HL-60/S4 treated with phorbol 12-myristate 13-acetate at 8.2 ng/mL for 4 days and 3 days (cell line): Measurements from ENCODE around the gene LDB3.

ENCODE experiments used
- in situ Hi-C: fragments of 300-500 bp; cut with MboI; formaldehyde crosslinking; loops from 2 replicates; pipeline ENCODE4 v1.15.0; 2022; ENCODE audit warnings: low sequenced_read_pairs

The LDB3 gene

GRCh38 chr10:86684331-86685097 is 16.2 kb downstream of the LDB3 start:
- in situ Hi-C loops = loop anchor here (25.0 kb wide), 1 partner anchor 203 kb away; no protein-coding TSS in a partner anchor

- in situ Hi-C loops = loop anchor here (25.0 kb wide), 1 partner anchor 202 kb away; no protein-coding TSS in a partner anchor
Measured at GRCh38 chr10:86685416-86685815, 17.1 kb downstream of the LDB3 start.

- in situ Hi-C loops = loop anchor here (25.0 kb wide), 1 partner anchor 201 kb away; no protein-coding TSS in a partner anchor
Measured at GRCh38 chr10:86685893-86686632, 17.8 kb downstream of the LDB3 start.

- in situ Hi-C loops = loop anchor here (25.0 kb wide), 1 partner anchor 200 kb away; no protein-coding TSS in a partner anchor
Measured at GRCh38 chr10:86686972-86687371, 18.7 kb downstream of the LDB3 start.

GRCh38 chr10:86687750-86688149 is 19.4 kb downstream of the LDB3 start:
- in situ Hi-C loops = loop anchor here (25.0 kb wide), 1 partner anchor 200 kb away; no protein-coding TSS in a partner anchor

- in situ Hi-C loops = loop anchor here (25.0 kb wide), 1 partner anchor 199 kb away; no protein-coding TSS in a partner anchor
Measured at GRCh38 chr10:86688398-86688921, 20.1 kb downstream of the LDB3 start.

GRCh38 chr10:86689146-86689545 is 20.8 kb downstream of the LDB3 start:
- in situ Hi-C loops = loop anchor here (25.0 kb wide), 1 partner anchor 198 kb away; no protein-coding TSS in a partner anchor

- in situ Hi-C loops = loop anchor here (25.0 kb wide), 1 partner anchor 197 kb away; no protein-coding TSS in a partner anchor
Measured at GRCh38 chr10:86690231-86690630, 21.9 kb downstream of the LDB3 start.

- in situ Hi-C loops = loop anchor here (25.0 kb wide), 1 partner anchor 197 kb away; no protein-coding TSS in a partner anchor
Measured at GRCh38 chr10:86690657-86691084, 22.4 kb downstream of the LDB3 start.

- in situ Hi-C loops = loop anchor here (25.0 kb wide), 1 partner anchor 196 kb away; no protein-coding TSS in a partner anchor
Measured at GRCh38 chr10:86691333-86692022, 23.2 kb downstream of the LDB3 start.

- in situ Hi-C loops = loop anchor here (25.0 kb wide), 1 partner anchor 195 kb away; no protein-coding TSS in a partner anchor
Measured at GRCh38 chr10:86692023-86692514, 23.8 kb downstream of the LDB3 start.

- in situ Hi-C loops = loop anchor here (25.0 kb wide), 1 partner anchor 195 kb away; no protein-coding TSS in a partner anchor
Measured at GRCh38 chr10:86692664-86693063, 24.4 kb downstream of the LDB3 start.

- in situ Hi-C loops = loop anchor here (25.0 kb wide), 1 partner anchor 194 kb away; no protein-coding TSS in a partner anchor
Measured at GRCh38 chr10:86693275-86693674, 25.0 kb downstream of the LDB3 start.

- in situ Hi-C loops = loop anchor here (25.0 kb wide), 1 partner anchor 193 kb away; no protein-coding TSS in a partner anchor
Measured at GRCh38 chr10:86693721-86694369, 25.5 kb downstream of the LDB3 start.

- in situ Hi-C loops = loop anchor here (25.0 kb wide), 1 partner anchor 189 kb away; no protein-coding TSS in a partner anchor
Measured at GRCh38 chr10:86698207-86698940, 30.1 kb downstream of the LDB3 start.

- in situ Hi-C loops = loop anchor here (25.0 kb wide), 1 partner anchor 188 kb away; no protein-coding TSS in a partner anchor
Measured at GRCh38 chr10:86699125-86699524, 30.8 kb downstream of the LDB3 start.

- in situ Hi-C loops = loop anchor here (25.0 kb wide), 1 partner anchor 188 kb away; no protein-coding TSS in a partner anchor
Measured at GRCh38 chr10:86699541-86699940, 31.2 kb downstream of the LDB3 start.
